ENCODE data around the gene PCAT7. TPM values are rescaled to one million over a fixed set of nuclear protein-coding genes. Genes with fewer than 3 reads are reported as not detected.
"Not testable (repeated sequence)": the region's sequence is repeated elsewhere in the genome, so short reads cannot be mapped to it uniquely, and the experiment has no call there.

The PCAT7 gene
- total RNA-seq, 1 experiment from 2014 or later, result 4.0 TPM

DNA sequence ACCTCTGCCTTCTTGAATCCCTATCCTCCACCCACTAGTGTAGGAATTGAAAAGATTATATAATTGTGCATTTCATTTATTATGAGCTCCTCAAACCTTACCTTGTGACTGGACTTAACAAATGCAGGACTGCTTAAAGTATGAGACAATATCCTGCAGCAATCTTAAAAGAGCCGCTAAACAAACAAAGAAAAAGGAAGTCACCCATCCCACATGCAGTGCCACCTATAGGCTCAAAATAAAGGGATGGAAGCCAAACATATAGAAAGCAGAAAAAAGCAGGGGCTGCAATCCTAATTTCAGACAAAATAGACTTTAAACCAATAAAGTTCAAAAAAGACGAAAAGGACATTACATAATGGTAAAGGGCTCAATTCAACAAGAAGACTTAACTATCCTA, 8.7 kb downstream of the PCAT7 start:
- H2BK5ac ChIP-seq (ENCODE audit: insufficient read length, low read length), result no peak overlapping the region
- H4K20me1 ChIP-seq (ENCODE audit: control insufficient read depth, insufficient read depth, insufficient read length), result no peaks in the 10 kb centered on the region
- H3K4me2 ChIP-seq (ENCODE audit: insufficient read depth, insufficient read length, low read length), result no peak overlapping the region
- no peak overlapping the region for H3K14ac ChIP-seq (ENCODE audit: insufficient read depth, low read length)
- H3K79me1 ChIP-seq (ENCODE audit: insufficient read depth, low read depth, low read length, poor library complexity, severe bottlenecking), result no peaks in the 10 kb centered on the region
- Mint-ChIP-seq H3K4me3 (no peak overlapping the region), H3K27me3 (ENCODE audit: low read depth) (no peaks in the 10 kb centered on the region), H3K4me1 (no peaks in the 10 kb centered on the region), H3K9me3 (no peaks in the 10 kb centered on the region; a peak in 2 of 5 replicates), H3K36me3 (ENCODE audit: insufficient read depth in 1 of 3, low read depth in 3 of 3) (peaks cover 16 to 37% (median 34%) of the 10 kb centered on the region in 3 experiments), H3K27ac (no peak overlapping the region)
- H4K8ac ChIP-seq (replicated peaks; ENCODE audit: insufficient read length, low read depth, low read length), result no peak overlapping the region
- no peaks in the 10 kb centered on the region for H3K27me3 ChIP-seq (ENCODE audit: insufficient read depth, low read length)
- H3K23me2 ChIP-seq (ENCODE audit: insufficient read length, low read depth, low read length, poor library complexity, severe bottlenecking), result no peaks in the 10 kb centered on the region
- no peak overlapping the region for H3K9ac ChIP-seq (ENCODE audit: extremely low read depth, insufficient read length, low read length)
- WGBS (ENCODE audit: extremely low coverage, insufficient read length, low lambda C conversion rate), result no CpG with 5 or more reads among the region's 2 CpGs
- H4K5ac ChIP-seq (ENCODE audit: insufficient read length, low read depth, low read length), result no peak overlapping the region
- no peak overlapping the region for H2AK5ac ChIP-seq (ENCODE audit: insufficient read length, low read length)
- H3K4me1 ChIP-seq (ENCODE audit: insufficient read depth, low read length), result no peaks in the 10 kb centered on the region
- H3T11ph ChIP-seq (ENCODE audit: low read length), result no peak overlapping the region
- H3K9me3 ChIP-seq (ENCODE audit: control insufficient read depth, low read depth, low read length), result no peaks in the 10 kb centered on the region
- H3K27ac ChIP-seq (ENCODE audit: insufficient read length, low read depth, low read length), result no peak overlapping the region
- TF ChIP-seq, protein P1, sequence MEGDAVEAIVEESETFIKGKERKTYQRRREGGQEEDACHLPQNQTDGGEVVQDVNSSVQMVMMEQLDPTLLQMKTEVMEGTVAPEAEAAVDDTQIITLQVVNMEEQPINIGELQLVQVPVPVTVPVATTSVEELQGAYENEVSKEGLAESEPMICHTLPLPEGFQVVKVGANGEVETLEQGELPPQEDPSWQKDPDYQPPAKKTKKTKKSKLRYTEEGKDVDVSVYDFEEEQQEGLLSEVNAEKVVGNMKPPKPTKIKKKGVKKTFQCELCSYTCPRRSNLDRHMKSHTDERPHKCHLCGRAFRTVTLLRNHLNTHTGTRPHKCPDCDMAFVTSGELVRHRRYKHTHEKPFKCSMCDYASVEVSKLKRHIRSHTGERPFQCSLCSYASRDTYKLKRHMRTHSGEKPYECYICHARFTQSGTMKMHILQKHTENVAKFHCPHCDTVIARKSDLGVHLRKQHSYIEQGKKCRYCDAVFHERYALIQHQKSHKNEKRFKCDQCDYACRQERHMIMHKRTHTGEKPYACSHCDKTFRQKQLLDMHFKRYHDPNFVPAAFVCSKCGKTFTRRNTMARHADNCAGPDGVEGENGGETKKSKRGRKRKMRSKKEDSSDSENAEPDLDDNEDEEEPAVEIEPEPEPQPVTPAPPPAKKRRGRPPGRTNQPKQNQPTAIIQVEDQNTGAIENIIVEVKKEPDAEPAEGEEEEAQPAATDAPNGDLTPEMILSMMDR (conservative IDR thresholded peaks at IDR 0.05), result no peak
- no peak overlapping the region for H3K23ac ChIP-seq (ENCODE audit: insufficient read length, low read depth, low read length)
- no peak overlapping the region for H4K91ac ChIP-seq (ENCODE audit: insufficient read length, low read depth, low read length)
- DNase-seq, result no peak
- no peak overlapping the region for H2BK15ac ChIP-seq (ENCODE audit: low read depth, low read length)
- H3K4ac ChIP-seq (ENCODE audit: low read depth, low read length), result no peak overlapping the region
- H2BK12ac ChIP-seq (ENCODE audit: insufficient read length, low read depth, low read length), result no peak overlapping the region
- no peak overlapping the region for H3K56ac ChIP-seq (ENCODE audit: insufficient read length, low read depth, low read length)
- no peaks in the 10 kb centered on the region for H3K79me2 ChIP-seq (ENCODE audit: insufficient read depth, low read length)
- H2AFZ ChIP-seq (ENCODE audit: low read length), result no peak overlapping the region
- no peak overlapping the region for H2BK120ac ChIP-seq (ENCODE audit: low read depth, low read length, poor library complexity, severe bottlenecking)
- no peak overlapping the region for H2BK20ac ChIP-seq (ENCODE audit: low read depth, low read length, poor library complexity, severe bottlenecking)
- H3K18ac ChIP-seq (ENCODE audit: insufficient read length, low read depth, low read length), result no peak overlapping the region

DNA sequence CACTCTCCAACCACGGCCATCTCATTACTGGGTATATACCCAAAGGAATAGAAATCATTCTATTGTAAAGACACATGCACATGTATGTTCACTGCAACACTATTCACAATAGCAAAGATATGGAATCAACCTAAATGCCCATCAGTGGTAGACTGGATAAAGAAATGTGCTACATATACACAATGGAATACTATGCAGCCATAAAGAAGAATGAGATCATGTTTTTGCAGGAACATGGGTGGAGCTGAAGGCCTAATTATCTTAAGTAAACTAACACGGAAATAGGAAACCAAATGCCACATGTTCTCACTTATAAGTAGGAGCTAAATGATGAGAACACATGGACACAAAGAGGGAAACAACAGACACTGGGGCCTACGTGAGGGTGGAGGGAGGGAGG, 9.4 kb downstream of the PCAT7 start:
- no CpG with 5 or more reads among the region's 3 CpGs for WGBS (ENCODE audit: extremely low coverage, insufficient read length, low lambda C conversion rate)
- DNase-seq; H3K18ac ChIP-seq (ENCODE audit: insufficient read length, low read depth, low read length); H2BK20ac ChIP-seq (ENCODE audit: low read depth, low read length, poor library complexity, severe bottlenecking); H2AK5ac ChIP-seq (ENCODE audit: insufficient read length, low read length); H4K20me1 ChIP-seq (ENCODE audit: control insufficient read depth, insufficient read depth, insufficient read length); H2BK5ac ChIP-seq (ENCODE audit: insufficient read length, low read length); H3K9ac ChIP-seq (ENCODE audit: extremely low read depth, insufficient read length, low read length); H3K4me1 ChIP-seq (ENCODE audit: insufficient read depth, low read length); H3K27ac ChIP-seq (ENCODE audit: insufficient read length, low read depth, low read length); H3K79me1 ChIP-seq (ENCODE audit: insufficient read depth, low read depth, low read length, poor library complexity, severe bottlenecking); H3K9me3 ChIP-seq (ENCODE audit: control insufficient read depth, low read depth, low read length); H3K27me3 Mint-ChIP-seq (ENCODE audit: low read depth); H2BK12ac ChIP-seq (ENCODE audit: insufficient read length, low read depth, low read length); H3K27ac Mint-ChIP-seq; H3K4me1 Mint-ChIP-seq; H2AFZ ChIP-seq (ENCODE audit: low read length); H3T11ph ChIP-seq (ENCODE audit: low read length); H3K79me2 ChIP-seq (ENCODE audit: insufficient read depth, low read length); H3K4ac ChIP-seq (ENCODE audit: low read depth, low read length); H3K56ac ChIP-seq (ENCODE audit: insufficient read length, low read depth, low read length); H3K27me3 ChIP-seq (ENCODE audit: insufficient read depth, low read length); H4K5ac ChIP-seq (ENCODE audit: insufficient read length, low read depth, low read length); H4K8ac ChIP-seq (replicated peaks; ENCODE audit: insufficient read length, low read depth, low read length); H3K9me3 Mint-ChIP-seq; H2BK120ac ChIP-seq (ENCODE audit: low read depth, low read length, poor library complexity, severe bottlenecking); H2BK15ac ChIP-seq (ENCODE audit: low read depth, low read length); H3K23ac ChIP-seq (ENCODE audit: insufficient read length, low read depth, low read length); H4K91ac ChIP-seq (ENCODE audit: insufficient read length, low read depth, low read length); H3K23me2 ChIP-seq (ENCODE audit: insufficient read length, low read depth, low read length, poor library complexity, severe bottlenecking); H3K4me3 Mint-ChIP-seq; H3K4me2 ChIP-seq (ENCODE audit: insufficient read depth, insufficient read length, low read length); H3K14ac ChIP-seq (ENCODE audit: insufficient read depth, low read length): not testable (repeated sequence)
- H3K36me3 Mint-ChIP-seq (ENCODE audit: insufficient read depth in 1 of 3, low read depth in 3 of 3), result peaks cover 16 to 34% (median 34%) of the 10 kb centered on the region in 3 experiments
